GM19468 (cell line): ENCODE data around the gene DCPS.
"Not testable (repeated sequence)": the region's sequence is repeated elsewhere in the genome, so short reads cannot be mapped to it uniquely, and the experiment has no call there.

ENCODE experiments used
- ATAC-seq: cut with Tn5 transposase; IDR thresholded peaks from one replicate; pipeline ENCODE4 v1.9.1; 2021; ENCODE audit warnings: mild to moderate bottlenecking, moderate library complexity, moderate number of reproducible peaks; ENCODE audit not compliant: unreplicated experiment; ENCODE audit errors: extremely low read depth

The DCPS gene

DNA sequence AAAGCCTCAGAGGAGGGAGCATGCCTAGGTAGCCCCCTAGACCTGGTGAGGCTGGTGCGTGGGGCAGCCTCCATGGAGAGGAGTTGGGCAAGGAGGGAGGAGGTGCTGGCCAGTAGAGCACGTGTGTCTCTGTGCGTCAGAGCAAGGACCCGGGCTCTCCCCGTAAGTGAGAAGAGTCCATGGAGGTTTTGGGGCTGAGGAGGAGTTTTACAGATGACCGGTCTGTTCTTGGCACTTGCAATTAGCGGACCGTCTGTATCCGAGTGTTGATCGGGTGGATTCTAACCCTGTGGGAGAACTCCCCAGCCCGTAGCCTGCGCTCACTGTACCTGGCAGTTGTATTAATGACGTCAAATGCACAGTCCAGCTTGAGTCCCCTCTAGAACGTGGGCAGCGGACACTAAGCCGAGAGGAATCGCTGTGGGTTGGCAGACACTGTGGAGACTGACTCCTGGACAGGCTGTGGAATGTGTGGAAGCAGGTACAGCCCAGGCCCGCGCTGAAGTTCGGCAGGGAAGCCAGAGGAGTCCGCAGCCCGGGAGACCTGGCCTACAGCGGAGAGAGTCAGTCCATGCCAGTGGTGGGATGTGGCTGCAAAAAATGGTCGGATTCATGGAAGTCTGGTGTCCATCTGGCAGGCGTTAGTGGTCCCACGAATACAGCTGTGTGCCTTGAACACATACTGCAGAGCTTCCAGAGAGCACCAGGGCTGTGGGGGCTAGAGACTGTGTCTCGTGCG, 70.9 kb downstream of the DCPS start:
- ATAC-seq: not testable (repeated sequence)

DNA sequence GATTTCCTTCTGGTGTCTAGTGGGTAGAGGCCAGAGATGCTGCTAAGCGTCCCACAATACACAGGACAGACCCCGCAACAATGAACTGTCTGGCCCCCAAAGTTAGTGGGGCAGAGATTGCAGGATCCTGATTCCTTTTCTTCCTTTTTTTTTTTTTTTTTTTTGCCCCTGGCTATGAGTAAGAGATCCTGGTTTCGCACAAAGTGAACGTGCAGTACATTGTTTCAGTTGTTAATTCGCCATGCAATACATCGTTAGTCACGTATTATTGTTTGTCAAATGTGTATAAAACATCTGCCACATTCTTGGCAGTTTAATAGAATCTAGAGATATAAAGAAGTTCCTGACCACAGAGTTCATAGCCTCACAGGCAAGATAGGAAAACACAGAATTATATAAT, 71.9 kb downstream of the DCPS start:
- no peak for ATAC-seq

DNA sequence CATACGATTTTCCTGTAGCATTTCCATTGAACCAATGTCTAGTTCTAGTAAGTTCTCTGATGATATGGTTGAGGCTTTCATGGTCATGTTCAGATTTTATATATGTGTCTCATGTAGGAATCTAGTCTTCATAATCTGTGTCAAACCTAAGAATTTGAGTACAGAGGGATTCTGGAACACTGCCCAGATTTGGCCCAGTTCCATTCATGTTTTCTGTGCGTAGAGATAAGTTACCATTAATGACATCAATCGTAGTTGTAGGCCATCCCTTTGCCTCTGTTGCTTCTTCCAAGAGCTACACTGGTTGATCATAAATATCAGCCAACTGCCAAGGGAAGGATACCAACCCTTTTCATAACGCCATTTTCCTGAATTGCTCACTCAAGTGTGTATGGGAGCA, 74.9 kb downstream of the DCPS start:
- ATAC-seq: no peak

DNA sequence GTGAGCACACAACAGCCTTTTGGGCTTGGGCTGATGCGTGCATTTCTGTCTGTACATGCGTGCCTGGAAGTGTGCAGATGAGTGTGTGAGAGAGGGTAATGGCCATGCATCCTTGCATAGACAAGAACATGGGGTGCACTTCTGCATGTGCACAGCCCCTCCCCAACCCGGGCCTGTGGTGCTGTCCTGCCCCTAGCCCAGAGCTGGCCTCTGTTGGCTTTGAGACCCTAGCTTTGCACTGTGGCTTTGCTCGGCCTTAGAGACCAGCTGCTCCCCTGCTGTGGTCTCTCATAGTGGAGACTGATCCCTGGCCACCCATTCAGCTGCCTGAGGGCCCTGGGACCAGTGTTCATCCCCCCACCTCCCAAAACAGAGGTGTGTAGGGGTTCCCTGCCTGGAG, 77.0 kb downstream of the DCPS start:
- ATAC-seq: no peak

DNA sequence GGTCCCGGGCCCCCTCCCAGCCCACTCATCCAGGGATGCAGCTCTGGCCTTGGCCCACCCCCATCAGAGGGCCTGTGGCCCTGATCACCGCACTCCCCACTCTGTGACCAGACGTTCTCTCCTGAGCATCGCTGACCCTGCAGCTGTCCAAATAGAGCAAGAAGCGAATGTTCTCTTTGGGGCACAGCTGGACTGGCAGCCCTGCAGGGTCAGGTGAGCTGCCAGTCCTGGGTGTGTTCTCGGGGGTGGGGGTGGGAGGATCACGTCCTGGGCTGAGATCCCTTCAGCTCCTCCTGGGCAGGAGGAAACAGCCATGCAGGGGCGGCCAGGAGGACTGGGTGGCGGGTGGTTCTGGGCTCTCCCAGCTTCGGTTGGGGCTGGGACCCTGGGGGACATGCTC, 78.1 kb downstream of the DCPS start:
- ATAC-seq: not testable (repeated sequence)

DNA sequence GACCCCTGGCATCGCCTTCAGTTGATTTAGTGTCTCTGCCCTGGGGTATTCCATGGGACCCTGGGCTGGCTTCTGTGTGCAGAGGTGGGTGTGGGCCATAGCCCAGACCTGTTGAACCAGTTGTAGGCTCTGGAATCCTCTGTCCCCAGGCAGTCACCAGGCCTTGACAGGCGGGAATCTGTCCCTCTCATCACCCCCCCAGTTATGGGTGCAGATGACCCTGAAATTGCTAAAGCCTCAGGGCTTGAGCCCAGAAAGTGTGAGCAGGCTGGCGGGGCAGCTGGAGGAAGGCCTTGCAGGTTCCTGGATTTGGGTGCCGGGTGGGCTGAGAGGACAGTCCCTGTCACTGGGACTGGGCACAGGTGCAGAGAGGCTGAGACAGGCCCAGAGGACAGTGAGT, 78.8 kb downstream of the DCPS start:
- not testable (repeated sequence) for ATAC-seq

DNA sequence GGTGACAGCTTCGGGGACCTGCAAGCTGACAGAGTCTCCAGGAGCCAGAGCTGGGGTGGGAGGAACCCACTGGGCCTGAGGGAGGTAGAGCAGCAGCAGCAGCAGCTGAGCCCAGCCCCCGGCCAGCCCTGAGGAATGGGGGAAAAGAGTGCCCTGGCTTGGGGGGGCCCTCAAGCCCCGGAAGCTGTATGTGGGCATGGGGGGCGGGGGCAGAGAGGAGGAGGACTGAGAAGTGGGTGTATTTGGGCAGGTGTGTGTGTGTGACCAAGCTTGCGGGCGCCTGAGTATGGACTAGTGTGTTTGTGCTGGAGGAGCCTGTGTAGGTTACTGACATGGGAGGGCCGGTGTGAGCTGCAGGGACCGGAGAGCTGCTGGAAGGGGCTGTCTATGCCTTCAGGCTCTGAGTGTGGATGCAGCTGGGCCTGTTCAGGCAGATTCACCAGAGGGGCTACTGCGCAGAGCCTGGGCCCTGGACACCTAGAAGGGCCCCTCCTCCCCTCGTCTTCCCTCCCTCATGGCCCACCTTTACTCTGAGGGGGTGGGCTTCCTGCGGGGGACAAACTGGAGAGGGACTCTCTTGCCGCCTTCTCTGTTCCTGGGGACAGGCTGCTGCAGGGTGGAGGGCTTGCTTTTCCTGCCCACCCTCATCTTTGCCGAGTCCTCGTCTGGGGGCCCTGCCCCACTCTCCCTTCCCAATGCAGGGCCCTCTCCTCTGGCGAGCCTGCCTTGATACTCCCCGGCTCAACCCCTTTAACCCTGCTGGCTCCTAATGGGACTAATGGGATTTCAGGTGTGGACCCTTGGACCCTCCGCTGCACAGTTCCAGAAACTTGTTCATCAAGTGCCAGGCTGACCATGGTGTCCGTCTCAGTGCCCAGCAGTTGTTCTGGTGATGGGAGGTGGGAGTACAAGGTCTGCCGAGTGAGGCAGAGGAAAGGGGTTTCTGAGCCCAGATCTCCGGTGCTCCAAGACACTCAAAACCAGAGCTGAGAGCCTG, 79.8 kb downstream of the DCPS start:
- ATAC-seq: no peak

DNA sequence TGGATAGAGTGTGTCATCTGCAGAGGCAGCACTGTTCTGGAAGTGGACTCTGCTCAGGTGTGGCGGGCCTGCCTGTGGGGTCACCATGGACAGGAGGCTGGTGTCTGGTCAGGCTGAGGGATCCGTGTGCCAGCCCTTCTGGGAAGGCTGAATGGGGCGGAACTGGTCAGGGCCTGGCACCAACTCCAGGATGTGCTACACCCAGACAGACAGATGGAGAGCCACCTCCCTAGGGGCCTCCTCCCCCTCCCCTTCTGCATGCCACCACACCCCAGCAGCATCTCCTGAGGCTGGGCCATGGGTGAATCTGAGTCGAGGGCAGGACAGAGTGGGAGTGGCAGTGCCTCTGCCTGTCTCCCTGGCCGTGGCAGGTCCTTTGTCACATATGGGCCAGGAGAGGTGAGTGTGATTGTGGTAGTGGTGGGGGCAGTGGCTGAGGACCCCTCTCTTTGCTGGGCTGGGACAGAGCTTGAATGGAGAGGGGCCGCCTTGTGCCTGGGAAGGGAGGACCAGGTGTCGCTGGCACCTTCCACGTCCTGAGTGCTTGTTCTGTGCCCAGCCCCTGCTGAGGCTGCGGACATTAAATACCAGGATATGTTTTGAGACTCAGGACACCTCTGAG, 80.7 kb downstream of the DCPS start:
- ATAC-seq: no peak

DNA sequence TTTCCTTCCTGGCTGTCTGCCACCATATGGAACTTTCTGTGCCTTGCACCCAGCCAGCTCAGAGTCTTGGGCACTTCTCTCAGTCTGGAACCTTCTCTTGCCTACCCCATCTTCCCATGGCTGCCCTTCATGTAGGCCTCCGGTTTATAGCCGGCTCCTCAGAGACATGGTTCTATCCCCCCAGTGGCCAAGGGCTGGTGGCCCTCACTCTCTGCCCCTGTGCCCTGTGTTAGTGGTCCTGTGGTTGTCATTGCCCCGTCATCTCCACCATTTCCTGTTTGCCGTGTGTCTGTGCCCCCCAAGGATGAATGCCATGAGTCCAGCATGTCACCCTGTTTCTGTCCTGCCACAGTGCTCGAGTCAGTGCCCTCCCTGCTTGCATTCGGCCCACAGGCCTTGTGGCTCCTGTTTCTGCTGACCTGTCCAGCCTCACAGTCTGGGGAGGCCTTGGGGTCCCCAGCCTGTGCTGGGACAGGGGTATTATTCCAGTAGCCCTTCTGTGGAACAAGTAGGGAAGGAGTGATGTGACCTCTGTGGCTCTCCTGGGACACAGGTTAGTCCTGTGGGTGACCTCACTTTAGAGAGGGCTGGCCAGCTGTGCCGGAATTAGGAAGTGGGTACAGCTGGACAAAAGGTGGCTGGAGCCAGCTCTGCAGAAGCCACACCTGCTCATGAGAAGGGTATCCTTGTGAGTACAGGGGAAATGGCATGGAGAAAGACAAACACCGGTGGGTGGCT, 82.3 kb downstream of the DCPS start:
- no peak for ATAC-seq

DNA sequence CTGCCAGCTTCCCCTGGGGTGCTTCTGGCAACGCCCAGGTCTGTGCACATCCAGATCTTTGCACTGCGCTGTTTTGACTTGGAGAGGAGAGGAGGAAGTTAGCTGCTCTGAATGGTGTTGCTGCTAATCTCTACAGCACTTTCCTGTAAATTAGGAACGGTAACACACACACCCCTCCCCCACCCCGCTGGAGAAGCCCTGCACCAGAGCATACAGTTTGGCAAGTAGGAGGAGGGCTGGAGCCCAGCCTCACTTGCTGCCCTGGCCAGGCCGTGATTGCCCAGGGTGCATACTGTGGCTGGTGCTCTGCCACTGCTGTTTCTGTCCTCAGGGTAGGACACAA, 82.8 kb downstream of the DCPS start:
- not testable (repeated sequence) for ATAC-seq

DNA sequence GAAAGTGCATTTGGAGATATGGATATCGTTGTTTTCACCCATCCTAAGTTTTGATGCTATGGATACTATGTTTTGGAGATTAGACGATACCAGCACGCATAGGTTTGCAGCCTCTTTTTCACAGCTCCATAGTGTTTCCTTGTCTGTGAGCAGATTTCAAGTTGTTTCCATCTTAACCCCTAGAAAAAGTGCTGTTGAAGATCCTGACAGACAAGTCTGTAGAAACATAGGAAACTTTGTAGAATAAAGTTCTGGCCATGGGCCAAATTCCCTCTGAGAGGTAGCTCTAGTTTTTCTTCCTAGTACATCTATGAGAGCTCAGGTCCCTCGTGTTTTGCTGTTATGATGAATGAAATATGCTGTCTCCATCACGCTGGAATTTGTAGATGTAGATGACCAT, 84.0 kb downstream of the DCPS start:
- no peak for ATAC-seq

DNA sequence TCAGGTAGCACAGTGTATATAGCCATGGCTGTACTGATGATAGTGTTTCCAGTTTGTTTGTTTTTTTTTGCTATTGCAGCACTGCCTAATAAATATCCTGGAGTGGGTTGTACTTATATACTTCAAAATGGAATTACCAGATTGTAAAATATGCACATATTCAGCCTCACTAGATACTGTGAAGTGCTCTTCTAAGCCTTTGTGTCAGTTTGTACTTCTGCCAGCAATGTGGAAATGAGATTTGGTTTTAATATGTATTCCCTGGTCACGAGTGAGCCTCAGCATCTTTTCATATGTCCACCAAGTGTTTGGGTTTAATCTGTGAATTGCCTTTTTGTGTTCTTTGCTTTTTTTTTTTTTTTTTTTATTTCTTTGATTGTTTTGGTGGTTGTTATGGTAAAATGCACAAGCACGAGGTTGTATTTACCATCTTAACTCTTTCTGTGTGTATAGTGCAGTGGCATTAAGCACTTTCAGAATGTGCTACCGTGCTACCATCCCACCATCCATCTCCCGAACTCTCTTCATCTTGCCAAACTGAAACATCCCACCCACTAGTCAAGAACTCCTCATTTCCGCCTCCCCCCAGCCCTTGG, 86.5 kb downstream of the DCPS start:
- no peak for ATAC-seq

DNA sequence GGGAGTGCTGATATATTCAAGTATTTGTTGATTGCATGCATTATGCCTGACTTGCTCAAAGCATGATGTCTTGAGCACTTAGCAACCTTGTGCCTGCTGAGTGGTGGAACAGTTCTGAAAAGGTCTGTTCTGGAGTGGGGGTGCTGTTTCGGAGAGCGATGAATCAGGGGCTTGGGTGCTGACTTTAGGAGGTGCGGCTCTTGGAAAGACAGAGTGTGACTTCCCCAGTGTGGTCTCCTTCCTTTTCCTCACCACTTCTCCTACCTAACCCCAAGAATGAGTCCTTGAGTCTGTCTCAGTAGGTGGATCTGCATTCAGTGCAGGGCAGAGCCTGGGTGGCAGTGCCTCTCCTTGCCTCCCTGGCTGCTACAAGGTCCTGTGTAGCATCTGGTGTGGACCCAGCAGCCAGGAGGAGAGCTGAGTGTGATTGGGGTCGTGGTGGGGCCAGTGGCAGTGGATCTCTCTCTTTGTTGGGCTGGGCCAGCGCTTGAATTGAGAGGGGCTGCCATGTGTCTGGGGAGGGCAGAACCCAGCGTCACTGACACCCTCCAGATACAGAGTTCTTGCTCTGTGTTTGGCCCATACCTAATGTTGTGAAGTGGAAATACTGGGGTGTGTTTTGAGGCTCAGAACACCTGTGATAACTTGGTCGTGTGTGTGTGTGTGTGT, 87.6 kb downstream of the DCPS start:
- no peak for ATAC-seq

DNA sequence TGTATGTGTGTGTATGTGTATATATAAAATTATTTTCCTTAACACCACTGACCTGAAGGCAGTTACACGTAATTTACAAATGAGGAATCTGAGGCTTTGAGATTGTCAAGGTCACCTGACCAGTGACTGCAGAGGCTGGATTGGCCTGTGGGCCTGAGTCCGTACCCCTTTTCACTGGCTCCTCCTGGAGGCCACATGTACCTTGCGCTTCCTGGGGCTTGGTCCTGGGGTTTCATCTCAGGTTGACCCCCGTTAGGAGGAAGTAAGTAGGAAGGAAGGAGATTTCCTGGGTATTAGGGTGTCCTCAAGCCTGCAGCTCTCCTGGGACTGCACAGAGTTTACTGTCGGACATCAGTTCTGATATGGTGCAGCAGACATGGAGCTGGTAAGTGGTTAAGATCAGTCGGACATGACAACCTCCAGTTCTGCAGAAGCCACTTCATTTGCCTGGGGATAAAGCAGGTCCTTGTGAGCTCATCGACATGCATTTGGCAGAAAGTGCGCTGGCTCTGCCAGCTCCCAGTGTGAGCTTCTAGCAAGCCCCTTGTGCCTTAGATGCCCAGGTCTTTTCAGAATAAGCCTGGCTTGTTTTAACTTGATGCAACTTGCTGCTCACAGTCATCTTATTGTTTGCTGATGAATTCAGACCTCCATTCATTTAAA, 88.2 kb downstream of the DCPS start:
- no peak for ATAC-seq

DNA sequence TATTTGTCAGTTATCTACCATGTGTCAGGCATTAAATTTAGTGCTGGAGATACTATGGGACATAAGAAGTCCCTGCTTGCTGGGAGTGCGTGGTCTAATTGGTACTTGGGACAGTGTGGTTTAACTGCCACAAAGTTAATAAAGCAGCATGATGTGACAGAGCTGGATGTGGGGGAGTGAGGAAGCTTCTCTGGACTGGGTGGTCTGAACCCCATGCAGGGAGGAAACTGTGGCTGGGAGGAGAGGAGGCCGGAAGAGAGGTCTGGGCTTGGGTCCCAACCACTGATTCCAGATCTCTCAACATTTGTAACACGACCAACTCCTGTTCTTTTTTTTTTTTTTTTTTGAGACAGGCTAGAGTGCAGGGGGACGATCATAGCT, 88.8 kb downstream of the DCPS start:
- ATAC-seq: no peak

DNA sequence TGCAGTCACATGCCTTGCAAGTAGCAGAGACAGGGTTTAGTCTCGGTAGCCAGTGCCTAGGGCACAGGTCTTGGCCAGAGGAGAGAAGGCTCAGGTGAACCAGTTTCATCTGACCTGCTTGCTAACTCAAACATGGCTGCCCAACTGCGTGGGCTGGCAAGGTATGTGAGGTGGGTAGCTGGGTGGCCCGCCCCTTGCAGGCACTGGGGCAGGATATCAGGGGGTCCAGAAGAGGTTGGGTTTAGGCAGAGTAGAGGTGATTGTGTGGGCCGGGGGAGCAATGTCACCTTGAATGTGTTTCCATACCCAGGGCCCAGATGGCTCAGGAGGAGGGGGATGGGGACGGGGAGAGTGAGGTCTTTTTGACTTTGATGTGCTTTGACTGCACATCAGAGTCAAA, 89.3 kb downstream of the DCPS start:
- no peak for ATAC-seq

DNA sequence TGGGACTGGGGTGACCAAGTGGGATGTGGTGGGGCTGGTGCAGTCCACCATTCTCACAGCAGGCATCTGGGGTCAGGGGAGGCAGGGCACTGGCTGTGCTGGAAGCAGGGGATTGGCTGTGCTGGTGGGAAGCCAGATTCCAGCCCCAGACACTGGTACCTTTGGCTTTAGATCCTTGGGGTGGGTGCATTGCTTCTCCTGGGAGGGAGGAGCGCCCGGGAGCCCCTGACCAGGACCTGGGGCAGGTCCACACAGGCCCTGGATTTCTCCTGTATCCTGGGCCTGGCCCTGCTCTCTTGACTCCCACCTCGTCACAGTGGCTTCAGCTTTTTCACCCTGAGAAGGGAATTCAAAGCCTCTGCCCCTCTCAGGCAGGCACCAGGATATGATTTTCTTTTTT, 90.2 kb downstream of the DCPS start:
- ATAC-seq: no peak

DNA sequence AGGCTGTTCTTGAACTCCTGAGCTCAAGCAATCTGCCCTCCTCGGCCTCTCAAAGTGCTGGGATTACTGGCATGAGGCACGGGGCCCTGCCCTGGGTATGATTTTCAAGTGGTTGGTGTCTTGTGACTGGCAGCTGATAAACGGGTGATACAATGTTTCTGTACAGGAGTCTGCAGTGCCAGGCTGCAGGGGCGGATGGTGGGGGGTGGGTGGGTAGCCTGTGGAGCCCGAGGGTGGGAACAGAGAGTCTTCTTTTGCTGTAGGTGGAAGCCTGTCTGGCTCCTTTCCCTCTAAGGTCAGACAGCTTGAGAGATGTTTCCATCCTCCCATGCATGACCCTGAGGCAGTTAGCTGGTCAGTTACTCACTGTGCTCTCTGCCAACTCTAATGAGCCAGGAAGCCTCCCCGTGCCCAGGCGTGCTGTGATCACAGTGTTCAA, 90.8 kb downstream of the DCPS start:
- ATAC-seq: not testable (repeated sequence)
